ENCODE data around the gene RASL11B. TPM values are rescaled to one million over a fixed set of nuclear protein-coding genes. Genes with fewer than 3 reads are reported as not detected.

Gene RASL11B
- total and polyA plus RNA-seq, 2 of the 13 experiments (the other 11 are each of a cell fraction or from before 2014, with no cell fraction given) = 0.07 to 0.20 TPM

DNA sequence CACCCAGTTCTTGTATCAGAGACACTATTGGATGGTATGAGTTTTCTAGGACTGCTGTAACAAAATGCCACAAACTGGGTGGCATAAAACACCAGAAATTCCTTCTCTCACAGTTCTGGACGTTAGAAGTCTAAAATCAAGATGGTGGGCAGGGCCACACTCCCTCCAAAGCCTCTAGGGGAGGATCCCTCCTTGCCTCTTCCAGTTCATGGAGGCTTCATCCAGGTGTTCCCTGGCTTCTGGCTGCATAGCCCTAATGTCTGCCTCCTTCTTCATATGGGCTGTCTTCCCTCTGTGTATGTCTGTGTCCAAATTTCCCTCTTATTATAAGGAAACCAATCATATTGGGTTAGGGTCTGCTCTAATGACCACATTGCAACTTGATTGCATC is 38.4 kb upstream of the RASL11B start:
- ATAC-seq (no peak), DNase-seq (ENCODE audit: low spot score) (no peak), FAIRE-seq (no peak)
- no peak overlapping the region for H3K4me3 ChIP-seq (replicated peaks in 1 of 3; ENCODE audit: insufficient read depth in 1 of 3, low read depth in 2 of 3, low read length in 3 of 3)
- ChIA-PET CTCF (ENCODE audit: low intra/inter-chr PET ratio, low total read pairs) (no interaction called here), POLR2A (no interaction called here)
- H3K9ac ChIP-seq (ENCODE audit: insufficient read depth, low read depth, low read length) = no peak overlapping the region
- no peaks in the 10 kb centered on the region for H3K79me2 ChIP-seq (ENCODE audit: insufficient read depth, low read length)
- no peak overlapping the region for H2AFZ ChIP-seq (ENCODE audit: low read length)
- BruUV-seq (replicated peaks) = no TSS peak
- no peaks in the 10 kb centered on the region for H3K27me3 ChIP-seq (ENCODE audit: control insufficient read depth in 1 of 2, insufficient read depth in 2 of 2, low read length in 2 of 2)
- H3K4me1 ChIP-seq (ENCODE audit: insufficient read depth, low read length) = peaks cover 19% of the 10 kb centered on the region
- intact Hi-C loops (cut with micrococcal nuclease; ENCODE audit: unreplicated experiment) = no loop called here
- H3K36me3 ChIP-seq (replicated peaks in 1 of 2; ENCODE audit: control insufficient read depth in 1 of 2, insufficient read depth in 2 of 2, low read length in 2 of 2) = no peaks in the 10 kb centered on the region
- TF ChIP-seq ZEB1 (IDR thresholded peaks at IDR 0.05; ENCODE audit: insufficient replicate concordance, low read depth) (no peak), ZBTB49 (CRISPR knock-in tag; IDR thresholded peaks at IDR 0.05; ENCODE audit: borderline replicate concordance) (no peak), ZNF12 (CRISPR knock-in tag; IDR thresholded peaks at IDR 0.05) (peak; percentile 61; the same call in 1 of the 2 replicates)
- in situ Hi-C loops (cut with HindIII; ENCODE audit: extremely low pct_ligation_motif_present, low pct_unique_long_range_greater_than_20kb) = no loop called here
- no peak overlapping the region for H3K4me2 ChIP-seq (ENCODE audit: low read depth, low read length)
- H4K20me1 ChIP-seq (ENCODE audit: insufficient read depth, low read length) = no peaks in the 10 kb centered on the region
- no CpG with 5 or more reads among the region's 1 CpG for WGBS (ENCODE audit: low lambda C conversion rate)
- no peak overlapping the region for H3K27ac ChIP-seq (ENCODE audit: extremely low read length, insufficient read depth, low read length)
- H3K9me3 ChIP-seq (ENCODE audit: low read length) = no peaks in the 10 kb centered on the region

- CTCF ChIA-PET (ENCODE audit: low intra/inter-chr PET ratio, low total read pairs) = no interaction called here
- intact Hi-C loops (cut with micrococcal nuclease; ENCODE audit: unreplicated experiment) = no loop called here
- ATAC-seq (no peak), FAIRE-seq (no peak), DNase-seq (ENCODE audit: low spot score) (no peak)
- TF ChIP-seq ZNF501 (CRISPR knock-in tag; IDR thresholded peaks at IDR 0.05) (0 out of 2 replicates have a peak, but pooled peaks have one; percentile 15), NFYB (CRISPR knock-in tag; IDR thresholded peaks at IDR 0.05) (no peak), SMARCE1 (IDR thresholded peaks at IDR 0.05; ENCODE audit: borderline replicate concordance) (no peak), ZNF343 (CRISPR knock-in tag; IDR thresholded peaks at IDR 0.05) (no peak), HHEX (CRISPR knock-in tag; IDR thresholded peaks at IDR 0.05) (no peak), ZBTB14 (CRISPR knock-in tag; IDR thresholded peaks at IDR 0.05) (no peak)
- 95% methylated on average over 5 of the region's 6 CpGs for WGBS (ENCODE audit: low lambda C conversion rate)
- no TSS peak for BruUV-seq (replicated peaks)
- H3K36me3 ChIP-seq (replicated peaks in 1 of 2; ENCODE audit: control insufficient read depth in 1 of 2, insufficient read depth in 2 of 2, low read length in 2 of 2) = no peaks in the 10 kb centered on the region
- H3K4me1 ChIP-seq (ENCODE audit: insufficient read depth, low read length) = peaks cover 19% of the 10 kb centered on the region
- no peaks in the 10 kb centered on the region for H4K20me1 ChIP-seq (ENCODE audit: insufficient read depth, low read length)
- in situ Hi-C loops (cut with HindIII; ENCODE audit: extremely low pct_ligation_motif_present, low pct_unique_long_range_greater_than_20kb) = no loop called here
- no peak overlapping the region for H2AFZ ChIP-seq (ENCODE audit: low read length)
- H3K79me2 ChIP-seq (ENCODE audit: insufficient read depth, low read length) = no peaks in the 10 kb centered on the region
- H3K27ac ChIP-seq (ENCODE audit: extremely low read length, insufficient read depth, low read length) = no peak overlapping the region
- no peak overlapping the region for H3K9ac ChIP-seq (ENCODE audit: insufficient read depth, low read depth, low read length)
- POLR2A ChIA-PET = interaction anchor here (1.0 kb wide), 1 partner anchor 112 kb away, joined by 3 read pairs; no protein-coding TSS in a partner anchor
- no peaks in the 10 kb centered on the region for H3K27me3 ChIP-seq (ENCODE audit: control insufficient read depth in 1 of 2, insufficient read depth in 2 of 2, low read length in 2 of 2)
- H3K9me3 ChIP-seq (ENCODE audit: low read length) = no peaks in the 10 kb centered on the region
- H3K4me3 ChIP-seq (replicated peaks in 1 of 3; ENCODE audit: insufficient read depth in 1 of 3, low read depth in 2 of 3, low read length in 3 of 3) = no peak overlapping the region
- H3K4me2 ChIP-seq (ENCODE audit: low read depth, low read length) = no peak overlapping the region
Measured at GRCh38 chr4:52824270-52824602, 37.9 kb upstream of the RASL11B start.

Data from HepG2 (cell line).